Activated naive CD4-positive, alpha-beta T cell treated with anti-CD3 and anti-CD28 coated beads, Interleukin-2, amount 50 U/mL, for 72 hours (primary cell): Measurements from ENCODE around the gene EFCAB14. TPM values are rescaled to one million over a fixed set of nuclear protein-coding genes. Genes with fewer than 3 reads are reported as not detected.
"Not testable (repeated sequence)": the region's sequence is repeated elsewhere in the genome, so short reads cannot be mapped to it uniquely, and the experiment has no call there.

ENCODE experiments used
- ATAC-seq, 2 donors: fragments of 150-1000 bp; cut with Tn5 transposase; 2 replicates each; pipeline ENCODE4 v1.10.0; 2021; ENCODE audit warnings: mild to moderate bottlenecking in 2 of 2, moderate library complexity in 2 of 2
- DNase-seq, 2 donors: peaks; one replicate each; pipeline ENCODE4 v3.0.0; 2021 to 2022; ENCODE audit warnings: low spot score in 2 of 2
- H3K27ac Mint-ChIP-seq, 2 donors: one replicate each; pipeline ENCODE4 v1.8.0; 2022; ENCODE audit warnings: mild to moderate bottlenecking in 2 of 2, mixed read lengths in 2 of 2
- H3K36me3 Mint-ChIP-seq, 2 donors: one replicate each; pipeline ENCODE4 v1.8.0; 2022; ENCODE audit warnings: mixed read lengths in 2 of 2
- H3K9me3 Mint-ChIP-seq, 2 donors: one replicate each; pipeline ENCODE4 v1.8.0; 2022; ENCODE audit warnings: mixed read lengths in 2 of 2
- total RNA-seq, 2 donors: library from RNA; stranded (reverse); gene quantifications; one replicate each; pipeline ENCODE4 v1.2.3, GENCODE V29; 2022

The EFCAB14 gene
- total RNA-seq, 2 donors from 2014 or later, result 41.4 to 45.1 TPM

DNA sequence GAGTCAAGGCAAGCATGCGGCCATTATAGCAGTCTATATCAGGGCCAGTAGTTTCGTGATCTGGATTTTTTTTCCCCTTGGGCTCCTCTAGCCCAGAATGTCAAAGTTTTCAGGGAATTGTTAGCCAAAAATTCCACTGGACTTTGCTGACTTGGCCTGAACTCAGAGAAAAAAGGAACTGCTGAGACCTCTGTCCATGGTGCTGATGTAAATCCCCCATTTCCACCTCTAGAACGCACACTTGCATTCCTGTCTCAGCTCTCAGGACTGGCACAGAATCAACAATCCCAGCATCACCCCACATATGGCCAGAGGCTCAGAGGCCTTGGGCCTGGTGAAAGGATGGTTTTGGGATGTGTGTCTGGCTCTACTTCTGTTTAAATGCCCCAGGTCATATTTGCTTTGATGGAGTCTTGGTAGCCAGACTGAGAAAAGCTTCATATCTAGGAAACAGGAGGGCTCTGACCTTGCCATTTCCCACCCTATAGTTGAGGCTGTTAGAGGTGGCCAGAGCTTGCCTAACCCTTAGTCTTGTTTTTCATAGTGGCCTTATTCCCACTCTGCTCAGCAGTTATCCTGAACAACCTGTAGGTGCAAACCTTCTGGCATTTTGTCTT lies 16.9 kb upstream of the EFCAB14 start:
- peak in 1 of 2 donors; percentile 19 for DNase-seq
- Mint-ChIP-seq H3K27ac (no peak overlapping the region), H3K36me3 (peaks cover 0 to 4% of the 10 kb centered on the region in 2 donors), H3K9me3 (peaks cover 0 to 4% of the 10 kb centered on the region in 2 donors)
- no peak for ATAC-seq

DNA sequence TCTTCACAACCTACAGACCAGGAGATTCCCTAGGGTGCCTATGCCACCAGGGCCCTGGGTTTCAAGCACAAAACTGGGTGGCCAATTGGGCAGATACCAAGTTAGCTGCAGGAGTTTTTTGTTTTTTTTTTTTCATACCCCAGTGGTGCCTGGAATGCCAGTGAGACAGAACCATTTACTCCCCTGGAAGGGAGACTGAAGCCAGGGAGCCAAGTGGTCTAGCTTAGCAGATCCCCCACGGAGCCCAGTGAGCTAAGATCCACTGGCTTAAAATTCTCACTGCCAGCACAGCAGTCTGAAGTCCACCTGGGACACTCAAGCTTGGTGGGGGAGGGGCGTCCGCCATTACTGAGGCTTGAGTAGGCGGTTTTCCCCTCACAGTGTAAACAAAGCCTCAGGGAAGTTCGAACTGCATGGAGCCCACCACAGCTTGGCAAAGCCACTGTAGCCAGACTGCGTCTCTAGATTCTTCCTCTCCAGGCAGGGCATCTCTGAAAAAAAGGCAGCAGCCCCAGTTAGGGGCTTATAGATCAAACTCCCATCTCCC lies 9.5 kb upstream of the EFCAB14 start:
- H3K36me3 Mint-ChIP-seq, result peaks cover 0 to 12% of the 10 kb centered on the region in 2 donors
- DNase-seq, H3K27ac Mint-ChIP-seq, ATAC-seq, H3K9me3 Mint-ChIP-seq: not testable (repeated sequence)

DNA sequence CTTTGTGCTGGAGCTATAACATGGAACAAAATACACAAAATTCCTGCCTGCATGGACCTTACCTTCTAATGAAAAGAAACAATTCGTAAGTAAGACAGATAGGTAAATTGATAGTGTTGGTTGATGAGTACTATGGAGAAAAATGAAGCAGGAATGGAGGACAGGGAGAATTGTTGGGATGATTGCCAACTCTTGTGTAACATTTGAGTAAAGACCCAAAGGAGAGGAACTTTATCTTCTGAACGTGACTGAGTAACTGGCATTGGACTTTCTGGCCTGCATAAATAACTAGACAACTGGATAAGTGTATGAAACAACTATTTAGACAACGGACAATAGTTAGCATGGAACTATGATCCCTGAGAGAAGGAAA lies 6.8 kb upstream of the EFCAB14 start:
- Mint-ChIP-seq H3K27ac (no peak overlapping the region), H3K36me3 (peaks cover 0 to 7% of the 10 kb centered on the region in 2 donors), H3K9me3 (no peaks in the 10 kb centered on the region)
- DNase-seq, result no peak
- ATAC-seq, result no peak

DNA sequence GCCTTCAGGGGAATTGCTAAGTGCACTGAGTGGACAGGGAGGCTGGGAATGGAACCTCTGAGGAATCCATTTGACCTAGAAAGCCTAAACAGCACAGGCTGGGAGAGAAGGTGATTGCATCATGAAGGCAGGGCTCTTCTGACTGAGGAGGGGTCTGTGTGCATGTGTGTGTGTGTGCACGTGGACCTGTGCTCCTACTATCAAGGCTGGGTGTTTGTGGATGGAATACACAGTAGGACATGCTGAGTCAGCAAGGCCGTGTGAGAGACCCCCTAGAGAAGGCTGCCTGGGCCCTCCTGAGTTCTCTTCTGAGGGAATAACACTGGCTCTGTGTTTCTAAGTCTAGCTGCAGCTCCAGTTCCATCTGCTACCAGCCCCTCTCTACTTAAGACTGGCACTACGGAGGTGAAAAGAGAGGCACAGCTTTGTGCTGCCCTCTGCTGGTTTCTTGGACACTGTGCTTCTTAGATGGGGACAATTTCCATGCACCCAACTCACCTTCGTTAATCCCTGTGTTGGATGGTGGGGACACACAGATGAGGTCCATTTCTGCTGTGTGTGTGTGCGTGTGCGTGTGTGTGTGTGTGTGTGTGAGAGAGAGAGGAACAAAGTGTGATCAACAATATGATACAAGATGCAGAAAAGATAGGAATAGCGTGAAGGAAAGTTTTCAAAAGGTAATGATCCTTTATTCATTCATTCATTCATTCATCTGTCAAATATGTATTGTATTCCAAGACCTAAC lies 6.2 kb upstream of the EFCAB14 start:
- H3K27ac Mint-ChIP-seq, result no peak overlapping the region
- ATAC-seq (peak; percentile 96 to 97), DNase-seq (peak in 1 of 2 donors; percentile 66)
- peaks cover 0 to 7% of the 10 kb centered on the region in 2 donors for H3K36me3 Mint-ChIP-seq
- no peaks in the 10 kb centered on the region for H3K9me3 Mint-ChIP-seq

DNA sequence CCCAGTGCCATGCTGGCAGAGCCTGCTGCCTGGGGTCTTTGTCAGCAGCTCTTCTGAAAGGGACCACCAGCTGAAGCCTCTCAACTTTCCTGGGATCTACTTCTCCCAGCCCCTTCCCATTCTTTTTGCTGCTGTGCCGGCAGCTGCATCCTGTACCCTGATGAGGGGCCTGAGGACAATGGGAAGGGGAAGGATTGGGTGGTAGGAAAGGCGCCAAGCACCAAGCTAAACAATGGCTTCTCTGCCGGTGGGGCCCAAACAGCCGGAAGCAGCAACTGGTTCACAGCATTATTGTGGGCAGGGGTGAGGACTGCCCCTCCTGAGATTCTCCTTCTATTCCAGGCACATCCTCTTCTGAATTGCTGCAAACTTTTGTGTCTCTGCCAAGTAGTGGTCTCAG lies 5.0 kb upstream of the EFCAB14 start:
- H3K9me3 Mint-ChIP-seq, result no peaks in the 10 kb centered on the region
- ATAC-seq, result no peak
- H3K27ac Mint-ChIP-seq, result no peak overlapping the region
- H3K36me3 Mint-ChIP-seq, result no peaks in the 10 kb centered on the region
- DNase-seq, result no peak

DNA sequence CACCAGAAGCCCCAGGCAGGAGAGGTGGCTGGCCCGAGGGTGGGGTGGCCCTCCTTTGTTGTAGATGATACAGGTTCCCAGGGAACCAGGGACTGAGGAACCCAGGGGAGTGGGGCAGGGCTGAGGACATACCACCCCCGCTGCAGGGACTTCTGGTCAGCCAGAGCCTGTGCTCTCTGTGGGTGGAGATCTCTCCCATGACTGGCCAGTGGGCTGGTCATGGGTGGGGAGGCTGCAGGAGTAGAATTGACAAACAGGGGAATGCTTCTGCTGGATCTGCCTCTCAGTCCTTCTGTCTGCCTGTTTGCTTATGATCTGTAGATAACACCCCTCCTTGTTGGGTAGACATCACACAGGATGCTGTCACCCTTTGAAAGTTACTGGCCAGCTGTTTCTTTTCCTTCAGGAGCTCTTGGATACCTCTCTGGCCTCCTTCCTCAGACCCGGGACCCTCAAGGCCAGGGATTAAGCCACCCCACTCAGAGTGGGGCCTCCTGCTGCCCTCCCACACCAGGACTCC lies 2.8 kb upstream of the EFCAB14 start:
- peaks cover 14 to 15% of the 10 kb centered on the region in 2 donors for H3K36me3 Mint-ChIP-seq
- H3K27ac Mint-ChIP-seq, result peak overlapping the region; percentile 29 to 57
- ATAC-seq (no peak), DNase-seq (no peak)
- no peaks in the 10 kb centered on the region for H3K9me3 Mint-ChIP-seq

DNA sequence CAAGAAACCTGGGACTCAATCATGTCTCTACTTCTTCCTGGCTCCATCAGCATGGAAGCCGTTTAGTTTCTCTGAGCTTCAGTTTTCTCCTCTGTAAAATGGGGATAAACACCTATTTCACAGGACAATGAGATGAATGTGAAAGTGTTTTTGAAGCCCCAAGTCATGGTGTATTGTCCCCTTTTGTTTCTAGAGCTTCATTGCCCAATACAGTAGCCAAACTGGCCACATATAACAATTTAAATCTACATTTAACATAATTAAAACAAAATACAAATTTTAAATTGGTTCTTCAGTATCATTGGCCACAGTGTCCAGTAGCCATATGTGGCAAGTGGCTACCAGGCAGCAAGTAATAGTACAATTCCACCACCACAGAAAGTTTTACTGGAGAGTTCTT lies 2.3 kb upstream of the EFCAB14 start:
- ATAC-seq (no peak), DNase-seq (no peak)
- no peaks in the 10 kb centered on the region for H3K9me3 Mint-ChIP-seq
- H3K36me3 Mint-ChIP-seq, result peaks cover 14 to 16% of the 10 kb centered on the region in 2 donors
- peak overlapping the region in 1 of 2 donors; percentile 57 for H3K27ac Mint-ChIP-seq

DNA sequence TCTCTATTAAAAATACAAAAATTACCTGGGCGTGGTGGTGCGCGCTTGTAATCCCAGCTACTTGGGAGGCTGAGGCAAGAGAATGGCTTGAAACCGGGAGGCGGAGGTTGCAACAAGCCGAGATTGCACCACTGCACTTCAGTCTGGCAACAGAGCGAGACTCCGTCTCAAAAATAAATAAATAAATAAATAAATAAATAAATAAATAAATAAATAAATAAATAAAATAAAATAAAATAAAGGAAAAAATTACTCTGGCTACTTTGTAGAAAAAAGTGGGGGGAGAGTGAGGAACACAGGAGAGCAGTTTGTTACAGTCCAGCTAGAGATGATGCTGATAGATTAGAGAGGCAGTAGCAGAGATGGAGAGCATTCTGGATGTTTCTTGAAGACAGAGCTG lies 1.4 kb upstream of the EFCAB14 start:
- DNase-seq, ATAC-seq, H3K9me3 Mint-ChIP-seq: not testable (repeated sequence)
- Mint-ChIP-seq H3K36me3 (peaks cover 14 to 16% of the 10 kb centered on the region in 2 donors), H3K27ac (peak overlapping the region in 1 of 2 donors; percentile 85)

DNA sequence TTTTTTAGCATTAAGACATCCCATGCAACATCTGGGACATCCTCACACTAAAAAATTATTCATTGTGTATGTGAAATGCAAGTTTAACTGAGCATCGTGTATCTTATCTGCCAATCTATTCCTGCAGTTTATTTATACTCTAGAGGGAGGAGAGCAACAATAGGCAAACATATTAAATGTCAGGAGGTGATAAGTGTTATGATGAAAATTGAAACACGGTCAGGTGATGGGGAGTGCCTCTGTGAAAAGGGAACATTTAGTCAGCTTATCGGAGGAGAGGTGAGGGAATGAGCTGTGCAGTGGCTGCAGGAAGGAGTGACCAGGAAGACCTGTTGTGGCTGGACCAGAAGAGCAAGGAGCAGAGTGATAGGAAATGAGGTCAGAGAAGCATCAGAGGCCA lies 775 bp upstream of the EFCAB14 start:
- no peaks in the 10 kb centered on the region for H3K9me3 Mint-ChIP-seq
- no peak for DNase-seq
- H3K27ac Mint-ChIP-seq, result peak overlapping the region; percentile 83 to 85
- H3K36me3 Mint-ChIP-seq, result peaks cover 14 to 16% of the 10 kb centered on the region in 2 donors
- peak in 1 of 2 donors; percentile 50 for ATAC-seq

DNA sequence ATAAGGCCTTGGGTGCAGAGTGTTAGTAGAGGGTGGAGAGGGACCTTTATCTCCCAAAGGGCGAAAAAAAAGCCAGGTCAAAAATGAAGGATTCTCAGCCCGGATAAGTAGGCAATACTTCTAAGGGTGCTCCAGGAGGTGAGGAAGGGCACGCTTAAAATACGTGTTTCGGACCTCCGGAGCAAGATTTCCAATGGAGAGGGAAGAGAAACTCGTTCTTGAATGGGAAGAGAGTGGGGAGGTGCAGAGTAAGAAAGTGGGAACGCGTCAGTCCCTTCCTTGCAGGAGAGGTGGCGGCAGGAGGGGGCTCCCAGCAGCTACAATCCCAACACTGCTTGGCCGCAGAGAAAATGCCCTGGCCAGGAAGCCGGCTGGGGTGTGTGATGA lies 581 bp downstream of the EFCAB14 start:
- Mint-ChIP-seq H3K9me3 (no peaks in the 10 kb centered on the region), H3K36me3 (peaks cover 14 to 16% of the 10 kb centered on the region in 2 donors), H3K27ac (peak overlapping the region; percentile 85 to 99)
- no peak for DNase-seq
- no peak for ATAC-seq

DNA sequence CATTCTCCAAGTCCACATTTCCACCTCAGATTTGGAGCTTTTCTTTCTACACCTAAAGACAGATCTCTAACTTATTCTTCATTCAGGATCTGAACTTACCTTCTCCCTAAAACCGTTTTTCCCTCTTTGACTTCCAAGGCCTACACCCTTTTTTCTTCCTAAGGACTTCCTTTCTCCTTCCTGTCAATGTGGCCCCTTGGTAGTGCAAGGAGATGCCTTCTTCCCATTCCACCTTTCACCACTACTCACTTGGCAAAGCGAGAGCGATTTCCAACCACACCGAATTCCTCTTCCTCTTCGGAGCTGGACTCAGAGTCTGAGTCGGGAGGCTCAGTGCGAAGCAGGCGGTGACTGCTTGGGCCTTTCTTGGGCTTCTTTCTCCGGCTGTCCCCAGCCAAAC lies 1.3 kb downstream of the EFCAB14 start:
- ATAC-seq, result no peak
- no peaks in the 10 kb centered on the region for H3K9me3 Mint-ChIP-seq
- no peak for DNase-seq
- peaks cover 14 to 16% of the 10 kb centered on the region in 2 donors for H3K36me3 Mint-ChIP-seq
- peak overlapping the region; percentile 85 to 99 for H3K27ac Mint-ChIP-seq

DNA sequence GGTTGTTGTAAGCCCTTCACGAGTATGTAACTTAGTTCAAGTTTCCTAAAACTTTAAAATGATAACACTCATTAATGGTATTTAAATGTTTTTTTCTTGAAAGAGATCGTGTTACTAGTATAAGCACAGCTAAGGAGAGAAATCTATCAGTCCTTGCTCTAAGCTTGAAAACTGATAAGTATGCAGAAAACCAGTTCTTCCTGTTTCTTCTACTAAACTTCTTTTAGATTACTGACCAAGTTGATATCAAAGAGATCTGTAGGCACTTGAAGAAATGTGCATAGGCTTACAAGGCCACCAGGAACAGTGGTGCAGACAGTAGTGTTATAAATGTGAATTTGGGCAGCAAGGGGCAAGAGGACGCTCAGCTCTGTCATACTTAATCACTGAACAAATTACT lies 3.9 kb downstream of the EFCAB14 start:
- no peak for ATAC-seq
- H3K27ac Mint-ChIP-seq, result no peak overlapping the region

DNA sequence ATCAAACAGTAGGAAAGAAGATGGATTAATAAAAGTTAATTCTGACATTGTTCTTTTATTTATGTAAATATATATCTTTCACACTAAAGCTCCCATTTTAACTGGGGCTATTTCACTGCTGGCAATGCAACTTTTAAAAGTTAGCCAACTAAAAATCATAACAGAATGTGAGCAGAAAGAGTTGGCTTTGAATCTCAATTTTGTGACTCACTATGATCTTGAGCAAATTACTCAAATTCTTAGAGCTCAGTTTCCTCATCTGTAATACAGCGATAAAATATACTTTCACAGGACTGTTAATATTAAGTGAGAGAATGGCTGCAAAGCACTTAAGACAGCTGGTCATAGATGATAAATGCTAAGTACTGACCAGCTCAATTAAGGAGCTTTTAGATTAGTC lies 10.8 kb downstream of the EFCAB14 start:
- no peaks in the 10 kb centered on the region for H3K9me3 Mint-ChIP-seq

More for the DNA sequence above, 3.9 kb downstream of the EFCAB14 start:
- no peak for DNase-seq
- Mint-ChIP-seq H3K9me3 (no peaks in the 10 kb centered on the region), H3K36me3 (peaks cover 14 to 16% of the 10 kb centered on the region in 2 donors)

DNA sequence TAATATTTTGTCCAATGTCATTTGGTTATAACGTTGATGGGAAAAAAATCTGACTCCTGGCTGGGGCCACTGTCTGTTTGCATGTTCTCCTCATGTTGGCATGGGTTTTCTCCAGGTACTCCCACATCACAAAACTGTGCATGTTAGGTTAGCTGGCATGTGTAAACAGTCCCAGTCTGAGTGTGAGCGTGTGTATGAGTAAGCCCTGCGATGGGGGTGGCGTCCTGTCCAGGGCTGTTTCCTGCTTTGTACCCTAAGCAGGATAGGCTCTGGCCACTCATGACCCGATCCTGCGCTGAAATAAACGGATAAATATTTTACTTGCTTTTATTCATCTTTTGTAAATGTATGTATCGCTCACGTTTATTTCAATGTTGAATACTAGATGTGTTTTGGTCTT lies 13.5 kb downstream of the EFCAB14 start:
- Mint-ChIP-seq H3K27ac (no peak overlapping the region), H3K9me3 (no peaks in the 10 kb centered on the region), H3K36me3 (peaks cover 0 to 30% of the 10 kb centered on the region in 2 donors)
- ATAC-seq, result no peak
- no peak for DNase-seq

More for the DNA sequence above, 10.8 kb downstream of the EFCAB14 start:
- peaks cover 0 to 30% of the 10 kb centered on the region in 2 donors for H3K36me3 Mint-ChIP-seq
- H3K27ac Mint-ChIP-seq, result no peak overlapping the region
- DNase-seq, result no peak
- ATAC-seq, result no peak

DNA sequence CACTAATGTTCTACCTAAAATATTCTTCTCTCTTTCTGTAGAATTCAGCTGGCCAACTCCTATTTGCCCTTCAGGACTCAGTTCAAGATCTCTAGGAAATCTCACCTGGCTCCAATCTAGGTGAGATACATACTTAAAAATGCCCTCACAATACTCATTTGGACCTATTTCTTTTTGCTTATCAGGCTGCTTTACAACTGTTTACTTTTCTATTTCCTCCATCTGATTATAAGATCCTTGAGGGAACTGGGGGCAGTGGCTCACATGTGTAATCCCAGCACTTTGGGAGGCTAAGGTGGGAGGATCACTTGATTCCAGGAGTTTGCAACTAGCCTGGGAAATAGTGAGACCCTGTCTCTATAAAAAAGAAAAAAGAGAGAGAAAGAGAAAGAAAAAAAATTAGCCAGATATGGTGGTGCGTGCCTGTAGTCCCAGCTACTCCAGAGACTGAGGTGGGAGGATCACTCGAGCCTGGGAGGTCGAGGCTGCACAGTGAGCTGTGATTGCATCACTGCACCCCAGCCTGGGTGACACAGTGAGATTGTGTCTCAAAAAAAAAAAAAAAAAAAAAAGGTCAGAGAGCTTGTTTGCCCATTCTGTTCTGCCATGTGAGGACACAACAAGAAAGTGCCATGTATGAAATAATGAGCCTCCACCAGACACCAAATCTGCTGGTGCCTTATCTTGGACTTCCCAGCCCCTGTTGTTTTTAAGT lies 14.8 kb downstream of the EFCAB14 start:
- ATAC-seq (no peak), DNase-seq (no peak)
- Mint-ChIP-seq H3K9me3 (no peaks in the 10 kb centered on the region), H3K27ac (peak overlapping the region; percentile 18 to 91), H3K36me3 (peaks cover 0 to 25% of the 10 kb centered on the region in 2 donors)

DNA sequence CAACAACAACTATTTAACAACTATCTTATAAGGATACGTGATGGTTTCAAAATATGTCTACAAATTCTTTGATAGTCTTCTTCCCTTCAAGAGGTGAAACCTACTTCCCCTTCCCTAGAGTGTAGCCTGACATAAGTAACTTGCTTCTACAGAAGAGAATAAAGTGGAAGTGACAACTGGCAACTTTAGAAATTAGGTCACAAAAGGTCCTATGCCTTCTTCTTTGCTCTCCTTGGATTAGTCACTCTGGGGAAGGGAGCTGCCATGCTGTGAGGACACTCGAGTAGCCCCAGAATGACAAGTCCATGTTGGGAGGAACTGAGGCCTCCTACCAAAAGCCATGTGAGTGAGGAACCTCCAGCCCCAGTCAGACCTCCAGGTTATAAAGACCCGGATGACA lies 19.2 kb downstream of the EFCAB14 start:
- Mint-ChIP-seq H3K9me3 (peaks cover 0 to 6% of the 10 kb centered on the region in 2 donors), H3K36me3 (peaks cover 14 to 20% of the 10 kb centered on the region in 2 donors), H3K27ac (no peak overlapping the region)
- ATAC-seq, result peak in 1 of 2 donors; percentile 26
- no peak for DNase-seq

DNA sequence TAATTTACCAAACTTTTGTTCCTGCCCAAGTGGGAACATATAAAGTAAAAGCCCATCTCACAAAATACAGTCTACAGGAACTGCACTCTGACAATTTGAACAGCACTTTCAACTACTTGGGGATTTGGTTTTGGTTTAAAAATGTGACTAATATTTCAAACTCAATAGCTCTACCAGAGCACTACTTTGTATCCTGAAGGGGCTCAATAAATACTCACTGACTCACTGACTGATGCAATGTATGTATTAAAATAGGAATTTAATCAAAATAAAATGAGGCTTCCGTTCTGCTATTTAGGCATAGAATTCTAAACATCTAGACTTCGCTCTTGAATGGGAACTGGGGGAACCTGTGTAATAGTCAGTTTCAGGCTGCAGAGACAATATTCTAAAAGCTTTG lies 21.9 kb downstream of the EFCAB14 start:
- DNase-seq, result no peak
- Mint-ChIP-seq H3K9me3 (peaks cover 0 to 6% of the 10 kb centered on the region in 2 donors), H3K27ac (no peak overlapping the region), H3K36me3 (peaks cover 11 to 14% of the 10 kb centered on the region in 2 donors)
- ATAC-seq, result no peak
